A673 (cell line): ENCODE measurements around the gene IL20. TPM values are rescaled to one million over a fixed set of nuclear protein-coding genes. Genes with fewer than 3 reads are reported as not detected.

Source experiments
- BruUV-seq: library from RNA; stranded (reverse); fragments of 400-500 nt; replicated peaks from 2 replicates; lab custom pipeline; 2021; lab: Mats Ljungman, UMichigan
- CTCF ChIA-PET: fragments of 300-600 bp; sonication (Branson Sonifier 250); formaldehyde crosslinking; loops from one replicate; lab custom pipeline; 2022; ENCODE audit warnings: antibody characterized with exemption; lab: Charles Lee
- POLR2A ChIA-PET: fragments of 300-600 bp; sonication (Branson Sonifier 250); formaldehyde crosslinking; loops from one replicate; lab custom pipeline; 2022; ENCODE audit warnings: antibody characterized with exemption; ENCODE audit not compliant: low non-redundant PET; lab: Charles Lee
- DNase-seq: peaks from one replicate; pipeline ENCODE4 v3.0.0-alpha.2; 2015; ENCODE audit warnings: low spot score
- H3K27ac ChIP-seq: fragments of 200-600 bp; sonication (generic); 2 replicates; pipeline ENCODE4 v1.5.1; 2016; ENCODE audit warnings: mixed run types, low read depth, mild to moderate bottlenecking, mixed read lengths, antibody characterized with exemption, low read length; ENCODE audit not compliant: poor library complexity, severe bottlenecking
- H3K27me3 ChIP-seq: fragments of 200-600 bp; sonication (generic); replicated peaks from 2 replicates; pipeline ENCODE4 v1.6.1; 2017; ENCODE audit warnings: mixed run types, low read depth, mild to moderate bottlenecking, mixed read lengths, antibody characterized with exemption, low read length; ENCODE audit not compliant: insufficient read depth, poor library complexity
- H3K36me3 ChIP-seq: fragments of 200-600 bp; sonication (generic); 2 replicates; pipeline ENCODE4 v1.6.1; 2016; ENCODE audit warnings: mixed run types, mild to moderate bottlenecking, mixed read lengths, antibody characterized with exemption, low read length; ENCODE audit not compliant: insufficient read depth, poor library complexity, severe bottlenecking
- H3K4me1 ChIP-seq: fragments of 200-600 bp; sonication (generic); 2 replicates; pipeline ENCODE4 v1.6.1; 2017; ENCODE audit warnings: mixed run types, mild to moderate bottlenecking, mixed read lengths, antibody characterized with exemption, low read length; ENCODE audit not compliant: insufficient read depth, poor library complexity, severe bottlenecking
- H3K4me3 ChIP-seq: fragments of 200-600 bp; sonication (generic); 2 replicates; pipeline ENCODE4 v1.5.1; 2016; ENCODE audit warnings: low read depth, mixed run types, mild to moderate bottlenecking, mixed read lengths, low read length; ENCODE audit not compliant: poor library complexity, severe bottlenecking
- H3K9me3 ChIP-seq: fragments of 200-600 bp; sonication (generic); 2 replicates; pipeline ENCODE4 v1.6.1; 2016; ENCODE audit warnings: mixed run types, low read depth, mild to moderate bottlenecking, mixed read lengths, antibody characterized with exemption, low read length; ENCODE audit not compliant: poor library complexity, severe bottlenecking
- EZH2 ChIP-seq: fragments of 200-600 bp; sonication (generic); IDR thresholded peaks from 2 replicates; pipeline ENCODE4 v1.6.1; 2017; ENCODE audit warnings: borderline replicate concordance, low read depth, mild to moderate bottlenecking, mixed read lengths, antibody characterized with exemption, low read length; ENCODE audit not compliant: poor library complexity, severe bottlenecking
- intact Hi-C: fragments of 100-400 bp; cut with micrococcal nuclease; formaldehyde crosslinking; loops from one replicate; pipeline ENCODE4 v1.10.0; 2022; ENCODE audit not compliant: unreplicated experiment
- total RNA-seq: library from RNA; stranded (reverse); gene quantifications from 2 replicates; pipeline ENCODE4 v1.2.3, GENCODE V29; 2021
- TF ChIP-seq, protein P1 (sequence below): fragments of 300-800, 200-600 bp; sonication (generic); conservative IDR thresholded peaks from 2 replicates; pipeline ENCODE4 v1.5.1; 2017; ENCODE audit warnings: low read depth, mild to moderate bottlenecking, antibody characterized with exemption, low read length, moderate library complexity, mixed read lengths

Gene IL20
- total RNA-seq, 1 experiment from 2014 or later, result not detected

DNA sequence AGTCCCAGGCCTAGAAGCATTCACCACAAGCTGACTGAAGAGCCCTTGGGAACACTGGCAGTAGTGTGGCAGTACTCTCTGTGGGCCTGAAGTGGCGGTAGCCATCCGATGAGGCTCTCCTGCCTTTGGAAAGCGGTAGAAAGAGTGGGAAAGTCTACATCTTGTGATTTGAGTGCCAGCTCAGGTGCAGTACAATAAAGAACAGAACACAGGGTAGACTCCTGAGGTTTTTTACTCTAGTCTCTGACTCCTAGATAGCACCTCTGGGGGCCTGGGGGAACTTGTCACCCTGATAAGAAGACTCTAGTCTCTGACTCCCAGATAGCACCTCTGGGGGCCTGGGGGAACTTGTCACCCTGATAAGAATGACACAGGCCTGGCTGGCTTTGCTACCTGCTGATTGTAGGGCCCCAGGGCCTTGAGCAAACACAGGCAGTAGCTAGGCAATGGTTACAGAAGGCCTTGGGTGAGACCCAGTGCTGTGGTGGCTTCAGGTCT lies 18.0 kb upstream of the IL20 start:
- ChIA-PET CTCF (no interaction called here), POLR2A (no interaction called here)
- no peak overlapping the region for H3K4me3 ChIP-seq
- BruUV-seq, result no TSS peak
- peaks cover 5% of the 10 kb centered on the region for H3K9me3 ChIP-seq
- TF ChIP-seq EZH2, result no peak
- TF ChIP-seq, protein P1, sequence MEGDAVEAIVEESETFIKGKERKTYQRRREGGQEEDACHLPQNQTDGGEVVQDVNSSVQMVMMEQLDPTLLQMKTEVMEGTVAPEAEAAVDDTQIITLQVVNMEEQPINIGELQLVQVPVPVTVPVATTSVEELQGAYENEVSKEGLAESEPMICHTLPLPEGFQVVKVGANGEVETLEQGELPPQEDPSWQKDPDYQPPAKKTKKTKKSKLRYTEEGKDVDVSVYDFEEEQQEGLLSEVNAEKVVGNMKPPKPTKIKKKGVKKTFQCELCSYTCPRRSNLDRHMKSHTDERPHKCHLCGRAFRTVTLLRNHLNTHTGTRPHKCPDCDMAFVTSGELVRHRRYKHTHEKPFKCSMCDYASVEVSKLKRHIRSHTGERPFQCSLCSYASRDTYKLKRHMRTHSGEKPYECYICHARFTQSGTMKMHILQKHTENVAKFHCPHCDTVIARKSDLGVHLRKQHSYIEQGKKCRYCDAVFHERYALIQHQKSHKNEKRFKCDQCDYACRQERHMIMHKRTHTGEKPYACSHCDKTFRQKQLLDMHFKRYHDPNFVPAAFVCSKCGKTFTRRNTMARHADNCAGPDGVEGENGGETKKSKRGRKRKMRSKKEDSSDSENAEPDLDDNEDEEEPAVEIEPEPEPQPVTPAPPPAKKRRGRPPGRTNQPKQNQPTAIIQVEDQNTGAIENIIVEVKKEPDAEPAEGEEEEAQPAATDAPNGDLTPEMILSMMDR, result no peak
- intact Hi-C loops, result no loop called here
- DNase-seq, result no peak
- H3K4me1 ChIP-seq, result no peaks in the 10 kb centered on the region
- H3K27ac ChIP-seq, result no peak overlapping the region
- H3K36me3 ChIP-seq, result no peaks in the 10 kb centered on the region
- peaks cover 34% of the 10 kb centered on the region for H3K27me3 ChIP-seq

DNA sequence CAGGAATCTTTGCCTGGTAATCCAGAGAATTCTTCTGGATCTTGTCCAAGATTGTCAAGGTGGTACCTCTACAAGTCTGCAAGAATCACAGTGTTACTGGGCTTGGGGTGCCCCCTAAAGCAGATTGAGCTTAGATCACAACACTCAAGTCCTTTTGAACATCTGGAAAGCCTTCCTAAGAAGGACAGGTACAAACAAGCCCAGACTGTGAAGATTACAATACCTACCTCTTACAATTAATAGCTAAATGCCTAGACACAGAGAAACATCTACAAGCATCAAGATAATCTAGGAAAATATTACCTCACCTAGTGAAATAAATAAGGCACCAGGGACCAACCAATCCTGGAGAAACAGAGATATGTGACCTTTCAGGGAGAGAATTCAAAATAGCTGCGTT lies 17.5 kb upstream of the IL20 start:
- ChIA-PET CTCF (no interaction called here), POLR2A (no interaction called here)
- peaks cover 34% of the 10 kb centered on the region for H3K27me3 ChIP-seq
- no TSS peak for BruUV-seq
- intact Hi-C loops, result no loop called here
- H3K27ac ChIP-seq, result no peak overlapping the region
- H3K4me3 ChIP-seq, result no peak overlapping the region
- no peak for TF ChIP-seq EZH2
- TF ChIP-seq, protein P1, result no peak
- H3K36me3 ChIP-seq, result no peaks in the 10 kb centered on the region
- H3K4me1 ChIP-seq, result no peaks in the 10 kb centered on the region
- no peak for DNase-seq
- H3K9me3 ChIP-seq, result peaks cover 10% of the 10 kb centered on the region

DNA sequence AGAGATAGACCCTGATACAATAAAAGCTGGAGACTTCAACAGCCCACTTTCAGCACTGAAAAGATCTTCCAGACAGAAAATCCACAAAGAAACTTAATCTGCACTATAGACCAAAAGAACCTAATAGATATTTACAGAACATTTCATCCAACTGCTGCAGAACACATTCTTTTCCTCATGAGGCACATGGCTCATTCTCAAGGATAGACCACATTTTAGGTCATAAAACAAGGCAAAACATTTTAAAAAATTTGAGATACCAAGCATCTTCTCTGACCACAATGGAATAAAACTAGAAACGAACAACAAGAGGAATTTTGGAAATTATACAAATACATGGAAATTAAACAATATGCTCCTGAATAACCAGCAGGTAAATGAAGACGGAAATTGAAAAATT lies 15.0 kb upstream of the IL20 start:
- Histone ChIP-seq H3K9me3 (peaks cover 10% of the 10 kb centered on the region), H3K4me1 (no peaks in the 10 kb centered on the region), H3K27ac (no peak overlapping the region), H3K36me3 (no peaks in the 10 kb centered on the region), H3K4me3 (no peak overlapping the region), H3K27me3 (peaks cover 34% of the 10 kb centered on the region)
- CTCF ChIA-PET, result no interaction called here
- POLR2A ChIA-PET, result no interaction called here
- BruUV-seq, result no TSS peak
- TF ChIP-seq EZH2, result no peak
- TF ChIP-seq, protein P1, result no peak
- DNase-seq, result no peak
- intact Hi-C loops, result no loop called here
